Measurements from ENCODE around the gene MMS19.

The MMS19 gene

GRCh38 chr10:97512993-97513392 lies 14.8 kb upstream of the MMS19 start:
- no peaks in the 10 kb centered on the region for H4K20me1 ChIP-seq (ENCODE audit: control insufficient read depth, insufficient read depth, low read depth, low read length)
- H3K27ac ChIP-seq (ENCODE audit: low read depth, low read length), result no peak overlapping the region
- H3K4me1 ChIP-seq (ENCODE audit: control insufficient read depth, low read length), result no peaks in the 10 kb centered on the region
- H3K27me3 ChIP-seq (ENCODE audit: control insufficient read depth, low read length), result peaks cover 17% of the 10 kb centered on the region; the same call in 1 of the 2 replicates
- H3K36me3 ChIP-seq (ENCODE audit: control insufficient read depth, low read length), result no peaks in the 10 kb centered on the region
- H3K79me2 ChIP-seq (ENCODE audit: control insufficient read depth, low read length), result no peaks in the 10 kb centered on the region
- H3K9me2 ChIP-seq (replicated peaks; ENCODE audit: control insufficient read depth, low read length), result no peaks in the 10 kb centered on the region
- TF ChIP-seq EZH2phosphoT487 (IDR thresholded peaks at IDR 0.05; ENCODE audit: borderline replicate concordance, low read length), result no peak
- TF ChIP-seq CTCF (IDR thresholded peaks at IDR 0.05; ENCODE audit: low read depth, low read length, poor library complexity, severe bottlenecking), result no peak
- no peaks in the 10 kb centered on the region for H3F3A ChIP-seq (ENCODE audit: control insufficient read depth, insufficient read depth)
- no peak overlapping the region for H3K4me2 ChIP-seq (ENCODE audit: low read length)
- H3K9me3 ChIP-seq (ENCODE audit: control insufficient read depth, insufficient read depth, low read length), result no peaks in the 10 kb centered on the region
- H3K4me3 ChIP-seq (ENCODE audit: low read length), result no peak overlapping the region

- no peaks in the 10 kb centered on the region for H3K9me2 ChIP-seq (replicated peaks; ENCODE audit: control insufficient read depth, low read length)
- no peaks in the 10 kb centered on the region for H3F3A ChIP-seq (ENCODE audit: control insufficient read depth, insufficient read depth)
- H3K9me3 ChIP-seq (ENCODE audit: control insufficient read depth, insufficient read depth, low read length), result no peaks in the 10 kb centered on the region
- H3K4me3 ChIP-seq (ENCODE audit: low read length), result no peak overlapping the region
- H3K27me3 ChIP-seq (ENCODE audit: control insufficient read depth, low read length), result peaks cover 16% of the 10 kb centered on the region; the same call in 1 of the 2 replicates
- TF ChIP-seq CTCF (IDR thresholded peaks at IDR 0.05; ENCODE audit: low read depth, low read length, poor library complexity, severe bottlenecking) (no peak), EZH2phosphoT487 (IDR thresholded peaks at IDR 0.05; ENCODE audit: borderline replicate concordance, low read length) (no peak)
- no peaks in the 10 kb centered on the region for H3K4me1 ChIP-seq (ENCODE audit: control insufficient read depth, low read length)
- H4K20me1 ChIP-seq (ENCODE audit: control insufficient read depth, insufficient read depth, low read depth, low read length), result no peaks in the 10 kb centered on the region
- H3K4me2 ChIP-seq (ENCODE audit: low read length), result no peak overlapping the region
- H3K79me2 ChIP-seq (ENCODE audit: control insufficient read depth, low read length), result no peaks in the 10 kb centered on the region
- H3K36me3 ChIP-seq (ENCODE audit: control insufficient read depth, low read length), result no peaks in the 10 kb centered on the region
- no peak overlapping the region for H3K27ac ChIP-seq (ENCODE audit: low read depth, low read length)
Measured at GRCh38 chr10:97511711-97512440, 13.7 kb upstream of the MMS19 start.

GRCh38 chr10:97510686-97511085 lies 12.5 kb upstream of the MMS19 start:
- H3K9me2 ChIP-seq (replicated peaks; ENCODE audit: control insufficient read depth, low read length), result no peaks in the 10 kb centered on the region
- no peak overlapping the region for H3K4me2 ChIP-seq (ENCODE audit: low read length)
- no peaks in the 10 kb centered on the region for H3K36me3 ChIP-seq (ENCODE audit: control insufficient read depth, low read length)
- no peak overlapping the region for H3K4me3 ChIP-seq (ENCODE audit: low read length)
- H3K4me1 ChIP-seq (ENCODE audit: control insufficient read depth, low read length), result no peaks in the 10 kb centered on the region
- no peaks in the 10 kb centered on the region for H4K20me1 ChIP-seq (ENCODE audit: control insufficient read depth, insufficient read depth, low read depth, low read length)
- no peaks in the 10 kb centered on the region for H3F3A ChIP-seq (ENCODE audit: control insufficient read depth, insufficient read depth)
- H3K79me2 ChIP-seq (ENCODE audit: control insufficient read depth, low read length), result no peaks in the 10 kb centered on the region
- no peak overlapping the region for H3K27ac ChIP-seq (ENCODE audit: low read depth, low read length)
- peaks cover 16% of the 10 kb centered on the region for H3K27me3 ChIP-seq (ENCODE audit: control insufficient read depth, low read length)
- no peaks in the 10 kb centered on the region for H3K9me3 ChIP-seq (ENCODE audit: control insufficient read depth, insufficient read depth, low read length)
- TF ChIP-seq EZH2phosphoT487 (IDR thresholded peaks at IDR 0.05; ENCODE audit: borderline replicate concordance, low read length), result no peak
- TF ChIP-seq CTCF (IDR thresholded peaks at IDR 0.05; ENCODE audit: low read depth, low read length, poor library complexity, severe bottlenecking), result no peak
